Measurements from ENCODE around the gene FSD2.

GRCh38 chr15:82790321-82790720 lies 15.5 kb downstream of the FSD2 start:
- TF ChIP-seq CTCF (conservative IDR thresholded peaks at IDR 0.05) (no peak), ZFX (IDR thresholded peaks at IDR 0.05) (no peak)

All from C4-2B (cell line).